ENCODE data around the gene GLI3. TPM values are rescaled to one million over a fixed set of nuclear protein-coding genes. Genes with fewer than 3 reads are reported as not detected.

The GLI3 gene
- polyA plus RNA-seq, 1 of the 3 experiments (the other 2 are of a cell fraction) = 0.08 TPM

GRCh38 chr7:42156291-42156865 lies 80.6 kb downstream of the GLI3 start:
- no peaks in the 10 kb centered on the region for H3K36me3 ChIP-seq (replicated peaks in 1 of 2; ENCODE audit: control insufficient read depth in 1 of 2, insufficient read depth in 2 of 2, low read length in 1 of 2)
- H4K20me1 ChIP-seq (ENCODE audit: insufficient read depth) = no peaks in the 10 kb centered on the region; the same call in 1 of the 2 replicates
- TF ChIP-seq ZBTB33 (IDR thresholded peaks at IDR 0.05; ENCODE audit: borderline replicate concordance, low read depth) (no peak), NFIC (IDR thresholded peaks at IDR 0.05; ENCODE audit: borderline replicate concordance) (no peak), JUND (IDR thresholded peaks at IDR 0.05) (no peak), CHD2 (IDR thresholded peaks at IDR 0.05; ENCODE audit: low read length, partially characterized antibody) (no peak), FOXM1 (IDR thresholded peaks at IDR 0.05; ENCODE audit: low read depth) (no peak), MAX (IDR thresholded peaks at IDR 0.05; ENCODE audit: low read depth) (no peak), EZH2phosphoT487 (IDR thresholded peaks at IDR 0.05; ENCODE audit: borderline replicate concordance, low read depth) (no peak)
- TF ChIP-seq, protein P1, sequence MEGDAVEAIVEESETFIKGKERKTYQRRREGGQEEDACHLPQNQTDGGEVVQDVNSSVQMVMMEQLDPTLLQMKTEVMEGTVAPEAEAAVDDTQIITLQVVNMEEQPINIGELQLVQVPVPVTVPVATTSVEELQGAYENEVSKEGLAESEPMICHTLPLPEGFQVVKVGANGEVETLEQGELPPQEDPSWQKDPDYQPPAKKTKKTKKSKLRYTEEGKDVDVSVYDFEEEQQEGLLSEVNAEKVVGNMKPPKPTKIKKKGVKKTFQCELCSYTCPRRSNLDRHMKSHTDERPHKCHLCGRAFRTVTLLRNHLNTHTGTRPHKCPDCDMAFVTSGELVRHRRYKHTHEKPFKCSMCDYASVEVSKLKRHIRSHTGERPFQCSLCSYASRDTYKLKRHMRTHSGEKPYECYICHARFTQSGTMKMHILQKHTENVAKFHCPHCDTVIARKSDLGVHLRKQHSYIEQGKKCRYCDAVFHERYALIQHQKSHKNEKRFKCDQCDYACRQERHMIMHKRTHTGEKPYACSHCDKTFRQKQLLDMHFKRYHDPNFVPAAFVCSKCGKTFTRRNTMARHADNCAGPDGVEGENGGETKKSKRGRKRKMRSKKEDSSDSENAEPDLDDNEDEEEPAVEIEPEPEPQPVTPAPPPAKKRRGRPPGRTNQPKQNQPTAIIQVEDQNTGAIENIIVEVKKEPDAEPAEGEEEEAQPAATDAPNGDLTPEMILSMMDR (IDR thresholded peaks at IDR 0.05) = no peak
- POLR2A ChIA-PET = no interaction called here
- WGBS (ENCODE audit: low lambda C conversion rate) = 3% methylated on average over 6 of the region's 6 CpGs
- H3K9me2 ChIP-seq = no peaks in the 10 kb centered on the region
- H3K4me3 ChIP-seq (ENCODE audit: low read depth in 2 of 2, low read length in 1 of 2) = no peak overlapping the region
- H3K9ac ChIP-seq = no peak overlapping the region
- H3K79me2 ChIP-seq (ENCODE audit: insufficient read depth) = no peaks in the 10 kb centered on the region
- no peak overlapping the region for H3K4me2 ChIP-seq
- CTCF ChIA-PET = interaction anchor here (0.6 to 1.0 kb wide), 2 partner anchors 30 to 1141 kb away, joined by 3 to 4 read pairs; no protein-coding TSS in a partner anchor
- H3K27me3 ChIP-seq (ENCODE audit: insufficient read depth) = peaks cover 71% of the 10 kb centered on the region
- no peak overlapping the region for H3K27ac ChIP-seq (ENCODE audit: low read depth in 2 of 2, low read length in 1 of 2)
- DNase-seq = no peak
- no peak overlapping the region for H2AFZ ChIP-seq (ENCODE audit: low read depth)
- H3K4me1 ChIP-seq (ENCODE audit: control insufficient read depth in 1 of 2, insufficient read depth in 2 of 2, low read depth in 1 of 2, low read length in 1 of 2) = no peaks in the 10 kb centered on the region
- H3F3A ChIP-seq (replicated peaks; ENCODE audit: insufficient read depth) = no peaks in the 10 kb centered on the region
- H3K9me3 ChIP-seq = no peaks in the 10 kb centered on the region

DNA sequence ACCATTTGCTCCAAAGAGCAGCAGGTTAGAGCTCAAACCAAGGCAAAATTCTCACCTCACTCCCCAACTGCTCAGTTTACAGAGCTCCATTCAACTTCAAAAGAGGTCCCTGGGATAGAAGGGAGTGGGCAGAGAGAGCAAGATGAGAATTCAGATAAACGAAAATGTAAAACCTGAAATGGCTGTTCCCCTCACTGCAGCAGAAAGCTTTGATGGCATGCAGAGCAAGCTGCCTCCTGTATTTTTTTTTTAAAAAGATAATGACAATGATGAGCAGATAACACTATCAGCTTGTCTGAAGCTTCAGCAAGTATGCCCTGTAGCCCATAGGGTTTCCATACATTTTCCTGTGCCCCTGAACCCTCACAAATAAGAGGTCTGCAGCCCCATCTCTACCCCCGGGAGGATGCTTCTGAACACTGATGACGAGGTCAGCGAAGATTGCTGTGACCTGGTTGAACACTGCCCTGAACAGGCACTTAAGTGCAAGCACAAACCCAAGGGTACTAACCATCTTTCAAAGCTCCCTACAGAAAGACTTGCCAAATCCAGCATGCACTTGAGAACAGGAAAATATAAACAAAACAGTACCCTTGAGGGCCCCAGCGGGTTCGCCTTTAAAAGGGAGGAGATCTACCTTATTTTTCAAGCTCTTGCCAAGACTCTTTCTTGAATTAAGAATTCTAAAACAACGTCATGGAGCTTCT lies 81.3 kb downstream of the GLI3 start:
- 4% methylated on average over 7 of the region's 7 CpGs for WGBS (ENCODE audit: low lambda C conversion rate)
- H3K4me2 ChIP-seq = no peak overlapping the region
- CTCF ChIA-PET = interaction anchor here (1.0 kb wide), 1 partner anchor 30 kb away, joined by 4 read pairs; no protein-coding TSS in a partner anchor

More for the DNA sequence above, 81.3 kb downstream of the GLI3 start:
- H3K79me2 ChIP-seq (ENCODE audit: insufficient read depth) = no peaks in the 10 kb centered on the region
- no peaks in the 10 kb centered on the region for H3K36me3 ChIP-seq (replicated peaks in 1 of 2; ENCODE audit: control insufficient read depth in 1 of 2, insufficient read depth in 2 of 2, low read length in 1 of 2)
- no peak overlapping the region for H3K27ac ChIP-seq (ENCODE audit: low read depth in 2 of 2, low read length in 1 of 2)
- no peak for DNase-seq
- TF ChIP-seq USF2 (IDR thresholded peaks at IDR 0.05; ENCODE audit: borderline replicate concordance, low read depth, low read length) (no peak), NRF1 (IDR thresholded peaks at IDR 0.05; ENCODE audit: low read depth, low read length) (no peak), FOXM1 (IDR thresholded peaks at IDR 0.05; ENCODE audit: low read depth) (no peak), RFX5 (IDR thresholded peaks at IDR 0.05; ENCODE audit: low read length) (no peak), PBX3 (IDR thresholded peaks at IDR 0.05) (no peak)
- peaks cover 75% of the 10 kb centered on the region for H3K27me3 ChIP-seq (ENCODE audit: insufficient read depth)
- no peaks in the 10 kb centered on the region for H3K9me2 ChIP-seq
- H2AFZ ChIP-seq (ENCODE audit: low read depth) = no peak overlapping the region
- no peak overlapping the region for H3K9ac ChIP-seq
- no peak overlapping the region for H3K4me3 ChIP-seq (ENCODE audit: low read depth in 2 of 2, low read length in 1 of 2)
- H3F3A ChIP-seq (replicated peaks; ENCODE audit: insufficient read depth) = no peaks in the 10 kb centered on the region
- POLR2A ChIA-PET = no interaction called here
- no peaks in the 10 kb centered on the region; the same call in 1 of the 2 replicates for H4K20me1 ChIP-seq (ENCODE audit: insufficient read depth)
- no peaks in the 10 kb centered on the region for H3K4me1 ChIP-seq (ENCODE audit: control insufficient read depth in 1 of 2, insufficient read depth in 2 of 2, low read depth in 1 of 2, low read length in 1 of 2)
- no peaks in the 10 kb centered on the region for H3K9me3 ChIP-seq

Measured in SK-N-SH (cell line).